ENCODE data around the gene LIMS2. TPM values are rescaled to one million over a fixed set of nuclear protein-coding genes. Genes with fewer than 3 reads are reported as not detected.

Gene LIMS2
- total RNA-seq, 1 experiment from 2014 or later, result 8.9 TPM

GRCh38 chr2:127681976-127682857 lies 6.9 kb upstream of the LIMS2 start:
- H3K36me3 ChIP-seq (ENCODE audit: control insufficient read depth, insufficient read depth, low read length), result no peaks in the 10 kb centered on the region
- CTCF ChIA-PET, result no interaction called here
- intact Hi-C loops (cut with micrococcal nuclease; ENCODE audit: unreplicated experiment) (no loop called here), in situ Hi-C loops (cut with HindIII; ENCODE audit: low pct_unique_long_range_greater_than_20kb, low sequenced_read_pairs) (no loop called here)
- H3K9me3 ChIP-seq (ENCODE audit: control insufficient read depth, insufficient read depth, low read depth, low read length), result no peaks in the 10 kb centered on the region
- no TSS peak for BruUV-seq (replicated peaks)
- ATAC-seq, result no peak
- H3K4me3 ChIP-seq (ENCODE audit: low read depth in 2 of 2, low read length in 2 of 2), result no peak overlapping the region
- DNase-seq (ENCODE audit: low read depth, low spot score), result no peak
- TF ChIP-seq POLR2AphosphoS5 (IDR thresholded peaks at IDR 0.05; ENCODE audit: low read depth, low read length) (no peak), TCF7L2 (IDR thresholded peaks at IDR 0.05; ENCODE audit: low read depth, low read length) (no peak)
- no peaks in the 10 kb centered on the region for H3K4me1 ChIP-seq (ENCODE audit: control insufficient read depth, insufficient read depth, low read length)
- H3K27me3 ChIP-seq (ENCODE audit: control insufficient read depth, insufficient read depth, low read length), result no peaks in the 10 kb centered on the region
- no peak overlapping the region for H3K27ac ChIP-seq (ENCODE audit: low read length)
- POLR2A ChIA-PET, result no interaction called here

DNA sequence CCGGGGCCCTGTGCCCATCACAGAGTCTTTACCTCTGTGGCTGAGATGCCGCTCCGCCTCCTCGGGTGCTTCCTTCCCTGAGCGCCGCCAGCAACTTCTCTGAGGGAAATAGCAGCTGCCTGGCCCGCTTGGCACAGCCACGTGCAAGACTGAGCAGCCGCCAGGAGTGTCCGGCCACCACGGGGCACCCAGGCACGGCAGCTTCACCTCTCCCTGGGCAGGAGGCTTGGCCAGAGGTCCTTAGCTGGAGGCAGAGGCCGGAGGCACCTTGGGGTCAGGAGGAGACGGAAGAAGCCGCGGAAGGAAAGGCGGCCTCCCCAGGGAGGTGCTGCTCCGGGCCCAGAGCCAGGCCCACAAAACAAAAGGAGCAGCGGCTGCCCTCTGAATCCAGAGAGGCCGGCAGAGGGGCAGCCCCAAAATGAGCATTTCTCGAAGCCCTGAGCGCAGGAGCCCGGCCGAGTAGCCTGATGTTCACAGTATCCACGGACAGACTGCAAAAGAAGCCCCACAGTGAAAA lies 6.0 kb upstream of the LIMS2 start:
- H3K4me1 ChIP-seq (ENCODE audit: control insufficient read depth, insufficient read depth, low read length), result no peaks in the 10 kb centered on the region
- ChIA-PET POLR2A (no interaction called here), CTCF (no interaction called here)
- H3K27ac ChIP-seq (ENCODE audit: low read length), result no peak overlapping the region
- no peak for ATAC-seq
- no TSS peak for BruUV-seq (replicated peaks)
- TF ChIP-seq REST (IDR thresholded peaks at IDR 0.05; ENCODE audit: insufficient read depth in 1 of 2, low read depth in 2 of 2, low read length in 1 of 2) (no peak), TCF7L2 (IDR thresholded peaks at IDR 0.05; ENCODE audit: low read depth, low read length) (no peak), POLR2AphosphoS5 (IDR thresholded peaks at IDR 0.05; ENCODE audit: low read depth, low read length) (no peak), SIN3A (IDR thresholded peaks at IDR 0.05; ENCODE audit: borderline replicate concordance, insufficient read depth, low read depth, low read length) (no peak)
- TF ChIP-seq, protein P1, sequence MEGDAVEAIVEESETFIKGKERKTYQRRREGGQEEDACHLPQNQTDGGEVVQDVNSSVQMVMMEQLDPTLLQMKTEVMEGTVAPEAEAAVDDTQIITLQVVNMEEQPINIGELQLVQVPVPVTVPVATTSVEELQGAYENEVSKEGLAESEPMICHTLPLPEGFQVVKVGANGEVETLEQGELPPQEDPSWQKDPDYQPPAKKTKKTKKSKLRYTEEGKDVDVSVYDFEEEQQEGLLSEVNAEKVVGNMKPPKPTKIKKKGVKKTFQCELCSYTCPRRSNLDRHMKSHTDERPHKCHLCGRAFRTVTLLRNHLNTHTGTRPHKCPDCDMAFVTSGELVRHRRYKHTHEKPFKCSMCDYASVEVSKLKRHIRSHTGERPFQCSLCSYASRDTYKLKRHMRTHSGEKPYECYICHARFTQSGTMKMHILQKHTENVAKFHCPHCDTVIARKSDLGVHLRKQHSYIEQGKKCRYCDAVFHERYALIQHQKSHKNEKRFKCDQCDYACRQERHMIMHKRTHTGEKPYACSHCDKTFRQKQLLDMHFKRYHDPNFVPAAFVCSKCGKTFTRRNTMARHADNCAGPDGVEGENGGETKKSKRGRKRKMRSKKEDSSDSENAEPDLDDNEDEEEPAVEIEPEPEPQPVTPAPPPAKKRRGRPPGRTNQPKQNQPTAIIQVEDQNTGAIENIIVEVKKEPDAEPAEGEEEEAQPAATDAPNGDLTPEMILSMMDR (IDR thresholded peaks at IDR 0.05), result no peak
- H3K9me3 ChIP-seq (ENCODE audit: control insufficient read depth, insufficient read depth, low read depth, low read length), result no peaks in the 10 kb centered on the region
- no peaks in the 10 kb centered on the region for H3K36me3 ChIP-seq (ENCODE audit: control insufficient read depth, insufficient read depth, low read length)
- H3K4me3 ChIP-seq (ENCODE audit: low read depth in 2 of 2, low read length in 2 of 2), result no peak overlapping the region
- no peak for DNase-seq (ENCODE audit: low read depth, low spot score)
- in situ Hi-C loops (cut with HindIII; ENCODE audit: low pct_unique_long_range_greater_than_20kb, low sequenced_read_pairs) (no loop called here), intact Hi-C loops (cut with micrococcal nuclease; ENCODE audit: unreplicated experiment) (no loop called here)
- no peaks in the 10 kb centered on the region for H3K27me3 ChIP-seq (ENCODE audit: control insufficient read depth, insufficient read depth, low read length)

Data from Panc1 (cell line).